Endothelial cell of umbilical vein (primary cell): ENCODE data around the gene ALLC. TPM values are rescaled to one million over a fixed set of nuclear protein-coding genes. Genes with fewer than 3 reads are reported as not detected.

Source experiments
- BruUV-seq: library from RNA; stranded (reverse); fragments of 400-500 nt; replicated peaks from 2 replicates; lab custom pipeline; 2021; lab: Mats Ljungman, UMichigan
- CTCF ChIA-PET: fragments of 300-600, 350-600 bp; sonication (Branson Sonifier 250); formaldehyde crosslinking; loops from one replicate; lab custom pipeline; 2021; ENCODE audit warnings: antibody characterized with exemption, inconsistent platforms; lab: Charles Lee
- POLR2A ChIA-PET: fragments of 300-600, 350-600 bp; sonication (Branson Sonifier 250); formaldehyde crosslinking; loops from one replicate; lab custom pipeline; 2021; ENCODE audit warnings: antibody characterized with exemption, inconsistent platforms; lab: Charles Lee
- DNase-seq: peaks from one replicate; pipeline ENCODE4 v3.0.0-alpha.2; 2011; ENCODE audit warnings: low read depth, low spot score
- FAIRE-seq: peaks from 2 replicates; lab custom pipeline; 2011; peaks lifted over from hg19 to GRCh38; lab: Jason Lieb, UNC
- H2AFZ ChIP-seq: 2 replicates; pipeline ENCODE4 v1.6.0; 2012; ENCODE audit warnings: low read depth, low read length, control low read depth, inconsistent platforms
- H3K27ac ChIP-seq: 2 replicates; pipeline ENCODE4 v1.5.1; 2011; ENCODE audit warnings: low read depth, mild to moderate bottlenecking, control low read depth, low read length, moderate library complexity; ENCODE audit not compliant: insufficient read depth
- H3K27me3 ChIP-seq, 2 experiments: 2 replicates each; pipeline versions ENCODE4 v1.6.0 to v1.6.1; 2011; ENCODE audit warnings: low read length in 2 of 2, mixed read lengths in 1 of 2; ENCODE audit not compliant: control insufficient read depth in 2 of 2, insufficient read depth in 2 of 2
- H3K36me3 ChIP-seq, 2 experiments: 2 replicates in 1 of 2; 3 replicates in 1 of 2; pipeline ENCODE4 v1.5.1; 2011; ENCODE audit warnings: low read length in 2 of 2, mild to moderate bottlenecking in 1 of 2, moderate library complexity in 1 of 2; ENCODE audit not compliant: control insufficient read depth in 2 of 2, insufficient read depth in 2 of 2; ENCODE audit errors: extremely low read depth in 1 of 2
- H3K4me1 ChIP-seq: 3 replicates; pipeline ENCODE4 v1.5.1; 2011; ENCODE audit warnings: mild to moderate bottlenecking, low read length; ENCODE audit not compliant: control insufficient read depth, insufficient read depth; ENCODE audit errors: extremely low read depth
- H3K4me2 ChIP-seq: 2 replicates; pipeline ENCODE4 v1.6.1; 2011; ENCODE audit warnings: low read length, control low read depth, mixed read lengths; ENCODE audit not compliant: insufficient read depth
- H3K4me3 ChIP-seq, 3 experiments: fragments of 200-600 bp in 1 of 3; sonication (generic), shearing (Covaris generic) in 1 of 3; replicated peaks in 1 of 3; 2 replicates each; pipeline ENCODE4 v1.5.1; 2011 to 2016; ENCODE audit warnings: control low read depth in 3 of 3, low read length in 3 of 3, mild to moderate bottlenecking in 2 of 3, inconsistent platforms in 1 of 3, low read depth in 1 of 3, moderate library complexity in 1 of 3; ENCODE audit not compliant: insufficient read depth in 1 of 3
- H3K79me2 ChIP-seq: 2 replicates; pipeline ENCODE4 v1.6.0; 2012; ENCODE audit warnings: low read length, inconsistent platforms; ENCODE audit not compliant: control insufficient read depth, insufficient read depth
- H3K9ac ChIP-seq: replicated peaks from 2 replicates; pipeline ENCODE3; 2011; ENCODE audit warnings: low read length, control low read depth; ENCODE audit not compliant: insufficient read depth; ENCODE audit errors: extremely low read depth
- H3K9me1 ChIP-seq: replicated peaks from 3 replicates; pipeline ENCODE4 v1.6.0; 2011; ENCODE audit warnings: mild to moderate bottlenecking, low read length; ENCODE audit not compliant: control insufficient read depth, insufficient read depth; ENCODE audit errors: extremely low read depth
- H3K9me3 ChIP-seq: replicated peaks from 2 replicates; pipeline ENCODE4 v1.5.1; 2012; ENCODE audit warnings: low read length, inconsistent platforms; ENCODE audit not compliant: control insufficient read depth, insufficient read depth
- H4K20me1 ChIP-seq: replicated peaks from 2 replicates; pipeline ENCODE3; 2011; ENCODE audit warnings: mild to moderate bottlenecking, low read length; ENCODE audit not compliant: control insufficient read depth, insufficient read depth; ENCODE audit errors: extremely low read depth
- EZH2 ChIP-seq: IDR thresholded peaks from 2 replicates; pipeline ENCODE4 v1.6.1; 2012; ENCODE audit warnings: borderline replicate concordance, low read depth, mild to moderate bottlenecking, moderate library complexity, low read length, inconsistent platforms; ENCODE audit not compliant: severe bottlenecking
- FOS ChIP-seq: IDR thresholded peaks from 2 replicates; pipeline ENCODE4 v1.6.1; 2011; ENCODE audit warnings: mild to moderate bottlenecking, low read length, moderate library complexity, borderline replicate concordance; ENCODE audit not compliant: insufficient read depth
- GATA2 ChIP-seq: IDR thresholded peaks from 2 replicates; pipeline ENCODE4 v1.7.0; 2011; ENCODE audit warnings: low read depth, mild to moderate bottlenecking, moderate library complexity, mixed read lengths, low read length; ENCODE audit not compliant: insufficient read length, insufficient read depth
- JUN ChIP-seq: IDR thresholded peaks from 2 replicates; pipeline ENCODE4 v1.6.1; 2011; ENCODE audit warnings: borderline replicate concordance, low read depth; ENCODE audit not compliant: insufficient read length, insufficient read depth
- MYC ChIP-seq: IDR thresholded peaks from one replicate; pipeline ENCODE4 v1.6.1; 2011; ENCODE audit warnings: mild to moderate bottlenecking, low read depth, low read length
- POLR2A ChIP-seq: IDR thresholded peaks from 2 replicates; pipeline ENCODE4 v1.6.1; 2012; ENCODE audit warnings: low read depth, mild to moderate bottlenecking, control low read depth, low read length
- POLR2AphosphoS5 ChIP-seq: IDR thresholded peaks from 2 replicates; pipeline ENCODE4 v1.6.1; 2012; ENCODE audit warnings: low read depth, mild to moderate bottlenecking, control low read depth, low read length, moderate library complexity; ENCODE audit not compliant: insufficient read depth
- dilution Hi-C: fragments of 300-500 bp; cut with MboI; formaldehyde crosslinking; loops from one replicate; pipeline ENCODE4 v1.15.0; 2019; ENCODE audit warnings: low sequenced_read_pairs; ENCODE audit not compliant: extremely low pct_ligation_motif_present
- intact Hi-C: fragments of 100-400 bp; cut with micrococcal nuclease; formaldehyde crosslinking; loops from one replicate; pipeline ENCODE4 v1.10.0; 2022
- polyA plus RNA-seq, 4 experiments: library from polyadenylated mRNA; depleted of rRNA in 3 of 4; stranded (reverse) in 3 of 4; unstranded in 1 of 4; fragments of >200 nt; gene quantifications; 2 replicates each; pipeline versions ENCODE4 v1.2.1 to v1.2.3, GENCODE V29; 2011 to 2012; ENCODE audit warnings: missing spikeins in 1 of 4
- total RNA-seq: library from RNA; stranded (reverse); gene quantifications from 2 replicates; pipeline ENCODE4 v1.2.3, GENCODE V29; 2021
- TF ChIP-seq, protein P1 (sequence below): IDR thresholded peaks from 2 replicates; pipeline ENCODE4 v1.6.1; 2011; ENCODE audit not compliant: insufficient read depth, insufficient read length
- TF ChIP-seq, protein P2 (sequence below), 2 donors: IDR thresholded peaks; 1 replicate in 1 of 2; 2 replicates in 1 of 2; pipeline ENCODE4 v1.5.1; 2011; ENCODE audit warnings: low read length in 2 of 2, mild to moderate bottlenecking in 2 of 2, moderate library complexity in 2 of 2, control low read depth in 1 of 2, inconsistent platforms in 1 of 2, low read depth in 1 of 2; ENCODE audit not compliant: insufficient read depth in 1 of 2; ENCODE audit errors: extremely low read depth in 1 of 2

Gene ALLC
- total and polyA plus RNA-seq, 2 donors (not counting 3 experiments of a cell fraction or from before 2014, with no cell fraction given), result not detected

DNA sequence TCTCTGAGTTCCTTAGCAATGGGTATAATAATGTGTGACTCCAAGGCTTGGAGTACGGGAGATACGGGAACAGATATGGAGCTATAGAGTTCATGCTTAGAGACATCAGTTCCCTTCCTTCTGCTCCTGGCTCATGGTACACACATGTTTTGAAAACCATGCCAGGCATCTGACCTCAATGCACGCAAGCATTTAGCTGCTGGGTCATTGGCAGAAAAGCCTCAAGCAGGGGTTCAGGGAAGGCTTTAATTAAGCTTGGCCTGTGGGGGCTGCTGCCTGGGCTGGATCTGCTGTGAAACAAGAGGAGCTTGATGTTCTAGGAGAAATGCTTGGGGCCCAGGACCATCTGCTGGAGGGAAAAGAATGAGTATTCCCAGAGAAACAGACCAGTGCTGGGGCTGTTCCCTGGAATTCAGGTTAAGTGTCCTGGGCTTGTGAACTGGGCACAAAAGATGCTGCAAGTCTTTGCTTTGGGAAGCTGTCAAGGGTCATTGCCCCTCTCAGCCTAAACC is 3.2 kb downstream of the ALLC start:
- intact Hi-C loops, result no loop called here
- no TSS peak for BruUV-seq
- ChIA-PET CTCF (interaction anchor here (1.1 kb wide), 1 partner anchor 9 kb away, joined by 4 read pairs; no protein-coding TSS in a partner anchor), POLR2A (no interaction called here)
- Histone ChIP-seq H3K9me3 (no peaks in the 10 kb centered on the region), H3K36me3 (no peaks in the 10 kb centered on the region), H3K79me2 (no peaks in the 10 kb centered on the region), H3K27ac (no peak overlapping the region), H3K9ac (no peak overlapping the region), H3K4me2 (no peak overlapping the region), H3K4me1 (no peaks in the 10 kb centered on the region), H2AFZ (no peak overlapping the region), H3K9me1 (no peaks in the 10 kb centered on the region), H3K4me3 (no peak overlapping the region), H4K20me1 (no peaks in the 10 kb centered on the region), H3K27me3 (no peaks in the 10 kb centered on the region)
- no peak for DNase-seq
- dilution Hi-C loops, result no loop called here
- no peak for FAIRE-seq
- TF ChIP-seq JUN (no peak), EZH2 (no peak)
- TF ChIP-seq, protein P1, sequence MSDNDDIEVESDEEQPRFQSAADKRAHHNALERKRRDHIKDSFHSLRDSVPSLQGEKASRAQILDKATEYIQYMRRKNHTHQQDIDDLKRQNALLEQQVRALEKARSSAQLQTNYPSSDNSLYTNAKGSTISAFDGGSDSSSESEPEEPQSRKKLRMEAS, result no peak

DNA sequence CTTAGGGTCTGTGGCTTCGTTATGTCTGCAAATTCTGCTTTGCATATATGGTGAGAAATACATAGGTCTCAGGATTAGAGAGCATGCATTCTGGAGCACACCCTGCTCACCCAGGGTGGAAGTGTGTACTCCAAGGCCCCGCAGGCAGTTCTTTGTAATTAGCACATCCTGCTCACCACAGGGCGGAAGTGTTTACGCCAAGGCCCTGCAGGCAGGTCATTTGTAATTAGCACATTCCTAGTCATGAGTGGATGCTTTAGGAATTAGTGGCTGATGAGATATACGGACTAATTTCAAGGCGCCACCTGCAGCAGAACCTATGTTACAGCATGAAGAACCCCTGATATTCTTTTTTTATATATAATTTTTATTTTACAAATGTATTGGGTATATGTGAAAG is 4.2 kb downstream of the ALLC start:
- Histone ChIP-seq H3K27ac (no peak overlapping the region), H4K20me1 (no peaks in the 10 kb centered on the region), H3K9me3 (no peaks in the 10 kb centered on the region), H2AFZ (no peak overlapping the region), H3K9me1 (no peaks in the 10 kb centered on the region), H3K9ac (no peak overlapping the region), H3K79me2 (no peaks in the 10 kb centered on the region), H3K36me3 (no peaks in the 10 kb centered on the region), H3K27me3 (no peaks in the 10 kb centered on the region), H3K4me2 (no peak overlapping the region), H3K4me1 (no peaks in the 10 kb centered on the region), H3K4me3 (no peak overlapping the region)
- FAIRE-seq (no peak), DNase-seq (no peak)
- no peak for TF ChIP-seq MYC
- TF ChIP-seq JUN, result no peak
- TF ChIP-seq, protein P1, result no peak
- no peak for TF ChIP-seq FOS
- no peak for TF ChIP-seq POLR2A
- TF ChIP-seq GATA2, result no peak
- TF ChIP-seq POLR2AphosphoS5, result no peak
- TF ChIP-seq, protein P2, sequence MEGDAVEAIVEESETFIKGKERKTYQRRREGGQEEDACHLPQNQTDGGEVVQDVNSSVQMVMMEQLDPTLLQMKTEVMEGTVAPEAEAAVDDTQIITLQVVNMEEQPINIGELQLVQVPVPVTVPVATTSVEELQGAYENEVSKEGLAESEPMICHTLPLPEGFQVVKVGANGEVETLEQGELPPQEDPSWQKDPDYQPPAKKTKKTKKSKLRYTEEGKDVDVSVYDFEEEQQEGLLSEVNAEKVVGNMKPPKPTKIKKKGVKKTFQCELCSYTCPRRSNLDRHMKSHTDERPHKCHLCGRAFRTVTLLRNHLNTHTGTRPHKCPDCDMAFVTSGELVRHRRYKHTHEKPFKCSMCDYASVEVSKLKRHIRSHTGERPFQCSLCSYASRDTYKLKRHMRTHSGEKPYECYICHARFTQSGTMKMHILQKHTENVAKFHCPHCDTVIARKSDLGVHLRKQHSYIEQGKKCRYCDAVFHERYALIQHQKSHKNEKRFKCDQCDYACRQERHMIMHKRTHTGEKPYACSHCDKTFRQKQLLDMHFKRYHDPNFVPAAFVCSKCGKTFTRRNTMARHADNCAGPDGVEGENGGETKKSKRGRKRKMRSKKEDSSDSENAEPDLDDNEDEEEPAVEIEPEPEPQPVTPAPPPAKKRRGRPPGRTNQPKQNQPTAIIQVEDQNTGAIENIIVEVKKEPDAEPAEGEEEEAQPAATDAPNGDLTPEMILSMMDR (IDR thresholded peaks at IDR 0.05; ENCODE audit: extremely low read depth in 1 of 2, insufficient read depth in 1 of 2, low read depth in 1 of 2, low read length in 2 of 2), result no peak
- TF ChIP-seq EZH2, result no peak
- CTCF ChIA-PET, result no interaction called here
- dilution Hi-C loops, result no loop called here
- POLR2A ChIA-PET, result no interaction called here
- intact Hi-C loops, result no loop called here
- BruUV-seq, result no TSS peak
